Activated CD4-positive, alpha-beta memory T cell treated with anti-CD3 and anti-CD28 coated beads, Interleukin-2, amount 10 ng/mL, durations not matched to agents 7 days and 5 days (primary cell): ENCODE measurements around the gene NTF4. TPM values are rescaled to one million over a fixed set of nuclear protein-coding genes. Genes with fewer than 3 reads are reported as not detected.
"Not testable (repeated sequence)": the region's sequence is repeated elsewhere in the genome, so short reads cannot be mapped to it uniquely, and the experiment has no call there.

Experiments
- CTCF ChIA-PET: fragments of 350-600 bp; sonication (Branson Sonifier 250); formaldehyde crosslinking; loops from one replicate; lab custom pipeline; 2021; ENCODE audit warnings: antibody characterized with exemption, inconsistent platforms; lab: Charles Lee
- POLR2A ChIA-PET: fragments of 350-600 bp; sonication (Branson Sonifier 250); formaldehyde crosslinking; loops from one replicate; lab custom pipeline; 2021; ENCODE audit warnings: antibody characterized with exemption; lab: Charles Lee
- DNase-seq: peaks from one replicate; pipeline ENCODE4 v3.0.0-alpha.2; 2020
- H3K27ac Mint-ChIP-seq: one replicate; pipeline ENCODE4 v1.8.0; 2021; ENCODE audit warnings: mild to moderate bottlenecking, mixed read lengths
- H3K27me3 Mint-ChIP-seq: one replicate; pipeline ENCODE4 v1.8.0; 2021; ENCODE audit warnings: mixed read lengths
- H3K36me3 Mint-ChIP-seq: one replicate; pipeline ENCODE4 v1.8.0; 2021; ENCODE audit warnings: low read depth, mixed read lengths
- H3K4me1 Mint-ChIP-seq: one replicate; pipeline ENCODE4 v1.8.0; 2021; ENCODE audit warnings: mixed read lengths
- H3K4me3 Mint-ChIP-seq: one replicate; pipeline ENCODE4 v1.8.0; 2021; ENCODE audit warnings: mild to moderate bottlenecking, mixed read lengths
- H3K9me3 Mint-ChIP-seq: one replicate; pipeline ENCODE4 v1.8.0; 2021; ENCODE audit warnings: mixed read lengths
- total RNA-seq, 2 experiments: library from RNA; stranded (reverse); gene quantifications; one replicate each; pipeline ENCODE4 v1.2.3, GENCODE V29; 2021

The NTF4 gene
- total RNA-seq, 2 experiments from 2014 or later = not detected

GRCh38 chr19:49039736-49040135, 24.9 kb downstream of the NTF4 start:
- H3K9me3 Mint-ChIP-seq, H3K27me3 Mint-ChIP-seq, H3K36me3 Mint-ChIP-seq, H3K4me3 Mint-ChIP-seq, H3K4me1 Mint-ChIP-seq, DNase-seq, H3K27ac Mint-ChIP-seq, CTCF ChIA-PET, POLR2A ChIA-PET: not testable (repeated sequence)

- H3K4me1 Mint-ChIP-seq, POLR2A ChIA-PET, H3K4me3 Mint-ChIP-seq, H3K36me3 Mint-ChIP-seq, H3K9me3 Mint-ChIP-seq, H3K27me3 Mint-ChIP-seq, H3K27ac Mint-ChIP-seq, DNase-seq: not testable (repeated sequence)
- CTCF ChIA-PET = interaction anchor here (0.6 kb wide), 1 partner anchor 284 kb away, joined by 4 read pairs; no protein-coding TSS in a partner anchor
These were observed 25.9 kb downstream of the NTF4 start for GRCh38 chr19:49038557-49039276.

- H3K36me3 Mint-ChIP-seq, H3K4me1 Mint-ChIP-seq, H3K9me3 Mint-ChIP-seq, H3K27me3 Mint-ChIP-seq, H3K4me3 Mint-ChIP-seq, DNase-seq, H3K27ac Mint-ChIP-seq, POLR2A ChIA-PET: not testable (repeated sequence)
- CTCF ChIA-PET = interaction anchor here (0.6 kb wide), 1 partner anchor 284 kb away, joined by 4 read pairs; no protein-coding TSS in a partner anchor
These were observed 26.5 kb downstream of the NTF4 start for GRCh38 chr19:49038111-49038510.

DNA sequence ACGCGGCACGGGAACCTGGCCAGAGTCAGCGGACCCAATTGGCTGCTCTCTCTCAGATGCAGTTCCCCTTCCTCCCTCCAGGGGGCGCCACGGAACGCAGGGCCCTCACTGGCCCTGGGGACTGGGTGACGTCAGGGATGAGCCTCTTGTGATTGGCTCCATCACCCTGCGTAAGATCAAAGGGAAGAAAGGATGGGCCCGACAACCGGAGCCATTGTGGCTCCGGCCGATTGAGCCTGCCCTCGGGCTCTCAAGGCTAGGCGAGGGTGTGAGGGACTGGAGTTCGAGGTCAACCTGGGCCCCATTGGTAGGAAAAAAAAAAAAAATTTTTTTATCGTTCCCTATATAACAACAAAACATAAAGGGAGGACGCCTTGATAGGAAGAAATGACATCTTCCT, 27.8 kb downstream of the NTF4 start, which contains the start of gene CGB1:
TSS of gene CGB1 (minus strand) at position 81 of the 400 bp plus-strand sequence. CDS start 184 bp downstream, outside the sequence.
- H3K27me3 Mint-ChIP-seq, H3K9me3 Mint-ChIP-seq, H3K4me1 Mint-ChIP-seq, H3K4me3 Mint-ChIP-seq, H3K36me3 Mint-ChIP-seq, POLR2A ChIA-PET, H3K27ac Mint-ChIP-seq, CTCF ChIA-PET: not testable (repeated sequence)
- peak; percentile 53 for DNase-seq

GRCh38 chr19:49031642-49032301, 32.8 kb downstream of the NTF4 start, which contains the start of gene CGB2:
Gene CGB2, plus strand, starts transcription at chr19:49031890. Its CDS starts 206 bp downstream, at chr19:49032096.
- POLR2A ChIA-PET, H3K4me1 Mint-ChIP-seq, H3K27me3 Mint-ChIP-seq, H3K9me3 Mint-ChIP-seq, H3K36me3 Mint-ChIP-seq: not testable (repeated sequence)
- peak; percentile 77 for DNase-seq
- CTCF ChIA-PET = interaction anchor here (0.7 to 0.9 kb wide), 2 partner anchors 12 to 32 kb away, joined by 3 read pairs; no protein-coding TSS in a partner anchor
- Mint-ChIP-seq H3K4me3 (peak within 1 kb of the TSS; percentile 18), H3K27ac (peak within 1 kb of the TSS; percentile 14)

GRCh38 chr19:49030323-49030722, 34.3 kb downstream of the NTF4 start:
- H3K4me3 Mint-ChIP-seq, DNase-seq, H3K27ac Mint-ChIP-seq, H3K4me1 Mint-ChIP-seq, H3K36me3 Mint-ChIP-seq, H3K27me3 Mint-ChIP-seq, POLR2A ChIA-PET, H3K9me3 Mint-ChIP-seq, CTCF ChIA-PET: not testable (repeated sequence)

DNA sequence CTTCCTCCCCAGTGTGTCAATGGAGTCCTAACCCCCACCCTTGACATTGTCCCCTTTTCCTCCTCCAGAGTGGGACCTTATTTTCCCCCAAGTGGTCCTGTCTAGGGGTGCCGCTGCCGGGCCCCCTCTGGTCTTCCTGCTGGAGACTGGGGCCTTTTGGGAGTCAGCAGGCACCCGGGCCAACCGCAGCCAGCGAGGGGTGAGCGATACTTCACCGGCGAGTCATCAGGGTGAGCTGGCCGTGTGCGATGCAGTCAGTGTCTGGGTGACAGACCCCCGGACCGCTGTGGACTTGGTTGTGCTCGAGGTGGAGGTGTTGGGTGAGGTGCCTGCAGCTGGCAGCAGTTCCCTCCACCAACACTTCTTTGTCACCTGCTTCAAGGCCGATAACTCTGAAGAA, 34.9 kb downstream of the NTF4 start:
- H3K27ac Mint-ChIP-seq, H3K9me3 Mint-ChIP-seq, H3K36me3 Mint-ChIP-seq, H3K27me3 Mint-ChIP-seq, DNase-seq, H3K4me1 Mint-ChIP-seq, H3K4me3 Mint-ChIP-seq, CTCF ChIA-PET, POLR2A ChIA-PET: not testable (repeated sequence)

GRCh38 chr19:49028686-49029085, 35.9 kb downstream of the NTF4 start:
- H3K36me3 Mint-ChIP-seq, H3K4me3 Mint-ChIP-seq, POLR2A ChIA-PET, DNase-seq, H3K9me3 Mint-ChIP-seq, H3K4me1 Mint-ChIP-seq, H3K27ac Mint-ChIP-seq, H3K27me3 Mint-ChIP-seq, CTCF ChIA-PET: not testable (repeated sequence)

GRCh38 chr19:49025599-49025998, 39.0 kb downstream of the NTF4 start:
- H3K36me3 Mint-ChIP-seq, H3K27ac Mint-ChIP-seq: not testable (repeated sequence)

GRCh38 chr19:49025088-49025487, 39.5 kb downstream of the NTF4 start:
- H3K4me1 Mint-ChIP-seq = peaks cover 16% of the 10 kb centered on the region
- DNase-seq, H3K36me3 Mint-ChIP-seq, H3K4me3 Mint-ChIP-seq, H3K27ac Mint-ChIP-seq, CTCF ChIA-PET, H3K9me3 Mint-ChIP-seq, POLR2A ChIA-PET, H3K27me3 Mint-ChIP-seq: not testable (repeated sequence)

More at GRCh38 chr19:49025599-49025998, 39.0 kb downstream of the NTF4 start:
- POLR2A ChIA-PET, H3K27me3 Mint-ChIP-seq, CTCF ChIA-PET, DNase-seq, H3K4me3 Mint-ChIP-seq, H3K9me3 Mint-ChIP-seq: not testable (repeated sequence)
- peaks cover 13% of the 10 kb centered on the region for H3K4me1 Mint-ChIP-seq

- H3K9me3 Mint-ChIP-seq, DNase-seq, CTCF ChIA-PET, H3K27ac Mint-ChIP-seq, H3K36me3 Mint-ChIP-seq, POLR2A ChIA-PET, H3K27me3 Mint-ChIP-seq, H3K4me3 Mint-ChIP-seq: not testable (repeated sequence)
- peaks cover 22% of the 10 kb centered on the region for H3K4me1 Mint-ChIP-seq
These were observed 40.4 kb downstream of the NTF4 start, which contains the start of gene CGB3 for GRCh38 chr19:49024233-49024632. Gene CGB3, minus strand, starts transcription at chr19:49024333. Its CDS starts 362 bp downstream, at chr19:49023971.

DNA sequence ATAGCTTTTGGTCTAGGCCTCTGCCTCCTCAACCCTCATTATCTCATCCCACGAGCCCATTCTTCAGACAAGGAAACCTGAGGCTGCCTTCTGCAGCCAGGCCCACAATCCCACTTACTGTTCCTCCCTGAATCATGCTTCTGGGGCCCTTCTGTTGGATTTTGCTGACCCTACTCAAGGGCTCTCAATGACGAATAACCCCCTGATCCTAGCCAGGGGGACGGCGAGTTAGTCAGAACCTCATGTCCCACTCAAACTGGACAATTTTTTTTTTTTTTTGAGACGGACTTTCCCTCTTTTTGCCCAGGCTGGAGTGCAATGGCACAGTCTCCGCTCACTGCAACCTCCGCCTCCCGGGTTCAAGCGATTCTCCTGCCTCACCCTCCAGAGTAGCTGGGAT, 42.5 kb downstream of the NTF4 start:
- DNase-seq = no peak
- Mint-ChIP-seq H3K4me1 (peaks cover 36% of the 10 kb centered on the region), H3K4me3 (no peak overlapping the region), H3K36me3 (no peaks in the 10 kb centered on the region), H3K27ac (no peak overlapping the region), H3K9me3 (no peaks in the 10 kb centered on the region), H3K27me3 (peaks cover 9% of the 10 kb centered on the region)
- ChIA-PET CTCF (interaction anchor here (6.0 kb wide), 1 partner anchor 22 kb away, joined by 52 read pairs; no protein-coding TSS in a partner anchor), POLR2A (no interaction called here)
